Ovary (tissue), 9 donors: ENCODE data around the gene ALDOB. TPM values are rescaled to one million over a fixed set of nuclear protein-coding genes. Genes with fewer than 3 reads are reported as not detected.
"Not testable (repeated sequence)": the region's sequence is repeated elsewhere in the genome, so short reads cannot be mapped to it uniquely, and the experiment has no call there.

Experiments used
- DNase-seq, 5 donors: peaks; one replicate each; pipeline ENCODE4 v3.0.0-alpha.2; 2019 to 2020
- H3K27ac ChIP-seq, 2 donors: fragments of 200-600 bp; one replicate each; pipeline versions ENCODE4 v1.5.1 to v1.8.0; 2019 to 2022
- H3K27me3 ChIP-seq: fragments of 200-600 bp; one replicate; pipeline ENCODE4 v1.8.0; 2022
- H3K36me3 ChIP-seq: fragments of 200-600 bp; sonication (generic); one replicate; pipeline ENCODE4 v1.5.1; 2019
- H3K4me1 ChIP-seq: one replicate; pipeline ENCODE4 v1.8.1; 2013; ENCODE audit warnings: mild to moderate bottlenecking, moderate library complexity; ENCODE audit not compliant: insufficient read depth
- H3K4me3 ChIP-seq: fragments of 200-600 bp; sonication (generic); one replicate; pipeline ENCODE4 v1.5.1; 2017
- H3K9me3 ChIP-seq, 2 donors: fragments of 200-600 bp in 1 of 2; sonication (generic) in 1 of 2; one replicate each; pipeline versions ENCODE4 v1.5.1 to v1.8.1; 2013 to 2019; ENCODE audit warnings: mild to moderate bottlenecking in 1 of 2, moderate library complexity in 1 of 2
- CTCF ChIP-seq, 3 donors: fragments of 450-650 bp in 2 of 3; fragments of 200-600 bp in 1 of 3; IDR thresholded peaks; one replicate each; pipeline versions ENCODE4 v1.5.1 to v1.8.0; 2016 to 2022; ENCODE audit warnings: antibody characterized with exemption in 3 of 3, mild to moderate bottlenecking in 1 of 3
- EP300 ChIP-seq: sonication (generic); formaldehyde crosslinking; IDR thresholded peaks from one replicate; pipeline ENCODE4 v1.6.1; 2017; ENCODE audit warnings: antibody characterized with exemption
- POLR2A ChIP-seq: fragments of 450-650 bp; IDR thresholded peaks from one replicate; pipeline ENCODE4 v1.6.1; 2017; ENCODE audit warnings: antibody characterized with exemption, mild to moderate bottlenecking, moderate library complexity
- WGBS, 3 donors: extraction: QIAGEN DNeasy Blood & Tissue Kit in 1 of 3; methylation state at CpG; one replicate each; pipeline versions ENCODE4 v1.1.5 to v1.1.7; 2013 to 2017; 5-methylcytosine and 5-hydroxymethylcytosine counted together
- intact Hi-C, 4 donors: fragments of 100-400 bp; cut with DNase I; formaldehyde crosslinking; loops; one replicate each; pipeline versions ENCODE4 v1.11.0 to v1.15.1; 2022 to 2023
- polyA plus RNA-seq, 2 donors: library from polyadenylated mRNA; stranded (reverse); fragments of 200-250 nt in 1 of 2; fragments of 350-450 nt in 1 of 2; fragmentation: Illumina TruSeq in 1 of 2; extraction: RNeasy Lipid Tissue Mini Kit (QIAGEN cat#74804) in 1 of 2; gene quantifications; one replicate each; pipeline ENCODE4 v1.2.3, GENCODE V29; 2013 to 2014
- total RNA-seq, 7 donors: library from RNA; depleted of rRNA in 2 of 7; stranded (reverse); fragments of >200 nt in 2 of 7; fragmentation: NEBNext Ultra II Directional in 3 of 7; extraction: Animal tissue kit (Norgen Biotek cat#: 25700) in 3 of 7; gene quantifications; one replicate each; pipeline versions ENCODE4 v1.1.0 to v1.2.4, GENCODE V29; 2016 to 2023
- donor health status: DM: no; HTN: no; CAD: no; lungs with moderate emphysema.
- donor health status: DM: no; HTN: no; CAD: no.
- donor health status: Bipolar disorder and iron deficiency.
- donor health status: DM: yes; HTN: yes; CAD: no.
- donor health status: DM: no; HTN: no; CAD: no.
- donor health status: DM: yes; HTN: yes; CAD: no.

The ALDOB gene
- total and polyA plus RNA-seq, 9 donors: 0.18 to 14.7 (median 0.62) TPM; not detected in 2

- H3K9me3 ChIP-seq: no peaks in the 10 kb centered on the region
- DNase-seq: no peak
- no peak overlapping the region for H3K4me3 ChIP-seq
- no peaks in the 10 kb centered on the region for H3K36me3 ChIP-seq
- no peaks in the 10 kb centered on the region for H3K4me1 ChIP-seq
- intact Hi-C loops: no loop called here
- 87 to 94% (median 93%) methylated on average over 2 of the region's 2 CpGs for WGBS, 3 donors
- no peaks in the 10 kb centered on the region for H3K27me3 ChIP-seq
- TF ChIP-seq POLR2A: no peak
- no peak for TF ChIP-seq EP300
- TF ChIP-seq CTCF (IDR thresholded peaks at IDR 0.05): no peak
- no peak overlapping the region for H3K27ac ChIP-seq
Measured at GRCh38 chr9:101388507-101388993, 47.0 kb downstream of the ALDOB start.

- TF ChIP-seq EP300 (no peak), POLR2A (no peak), CTCF (IDR thresholded peaks at IDR 0.05) (no peak)
- Histone ChIP-seq H3K9me3 (no peaks in the 10 kb centered on the region), H3K27ac (no peak overlapping the region), H3K4me3 (no peak overlapping the region), H3K4me1 (no peaks in the 10 kb centered on the region), H3K27me3 (no peaks in the 10 kb centered on the region), H3K36me3 (no peaks in the 10 kb centered on the region)
- DNase-seq: no peak
- intact Hi-C loops: no loop called here
- 60 to 61% (median 61%) methylated on average over 6 of the region's 6 CpGs for WGBS, 3 donors
Measured at GRCh38 chr9:101387871-101388506, 47.6 kb downstream of the ALDOB start.

- intact Hi-C loops, H3K27me3 ChIP-seq, H3K4me3 ChIP-seq, H3K36me3 ChIP-seq, DNase-seq, H3K4me1 ChIP-seq, H3K27ac ChIP-seq, H3K9me3 ChIP-seq: not testable (repeated sequence)
- WGBS, 3 donors: 91 to 92% (median 92%) methylated on average over 11 of the region's 11 CpGs
Measured at GRCh38 chr9:101384873-101385536, 50.6 kb downstream of the ALDOB start, which contains the start of gene BAAT. Gene BAAT, minus strand, starts transcription at chr9:101385006. Its CDS starts 13,602 bp downstream, at chr9:101371404.

GRCh38 chr9:101383361-101383760, 52.2 kb downstream of the ALDOB start:
- Histone ChIP-seq H3K27ac (no peak overlapping the region), H3K27me3 (no peaks in the 10 kb centered on the region), H3K4me1 (no peaks in the 10 kb centered on the region), H3K36me3 (no peaks in the 10 kb centered on the region), H3K4me3 (no peak overlapping the region), H3K9me3 (no peaks in the 10 kb centered on the region)
- WGBS, 3 donors: 89 to 92% (median 90%) methylated on average over 2 of the region's 2 CpGs
- TF ChIP-seq CTCF (IDR thresholded peaks at IDR 0.05) (no peak), POLR2A (no peak), EP300 (no peak)
- no peak for DNase-seq
- intact Hi-C loops: no loop called here

GRCh38 chr9:101381833-101382342, 53.7 kb downstream of the ALDOB start:
- DNase-seq: no peak
- WGBS, 3 donors: 84 to 87% (median 85%) methylated on average over 2 of the region's 2 CpGs
- Histone ChIP-seq H3K27ac (no peak overlapping the region), H3K4me3 (no peak overlapping the region), H3K4me1 (no peaks in the 10 kb centered on the region), H3K27me3 (no peaks in the 10 kb centered on the region), H3K36me3 (no peaks in the 10 kb centered on the region), H3K9me3 (no peaks in the 10 kb centered on the region)
- intact Hi-C loops: no loop called here
- no peak for TF ChIP-seq POLR2A
- TF ChIP-seq CTCF (IDR thresholded peaks at IDR 0.05): no peak
- TF ChIP-seq EP300: no peak
